22Rv1 (cell line): ENCODE data around the gene CCHCR1.

Experiments used
- ZFX ChIP-seq: fragments of 450-650 bp; IDR thresholded peaks from 2 replicates; pipeline ENCODE4 v1.6.1; 2017; ENCODE audit warnings: antibody characterized with exemption, borderline replicate concordance
- TF ChIP-seq, protein P1 (sequence below): fragments of 450-650 bp; IDR thresholded peaks from 2 replicates; pipeline ENCODE4 v1.5.1; 2017; ENCODE audit warnings: mild to moderate bottlenecking

- TF ChIP-seq, protein P1, sequence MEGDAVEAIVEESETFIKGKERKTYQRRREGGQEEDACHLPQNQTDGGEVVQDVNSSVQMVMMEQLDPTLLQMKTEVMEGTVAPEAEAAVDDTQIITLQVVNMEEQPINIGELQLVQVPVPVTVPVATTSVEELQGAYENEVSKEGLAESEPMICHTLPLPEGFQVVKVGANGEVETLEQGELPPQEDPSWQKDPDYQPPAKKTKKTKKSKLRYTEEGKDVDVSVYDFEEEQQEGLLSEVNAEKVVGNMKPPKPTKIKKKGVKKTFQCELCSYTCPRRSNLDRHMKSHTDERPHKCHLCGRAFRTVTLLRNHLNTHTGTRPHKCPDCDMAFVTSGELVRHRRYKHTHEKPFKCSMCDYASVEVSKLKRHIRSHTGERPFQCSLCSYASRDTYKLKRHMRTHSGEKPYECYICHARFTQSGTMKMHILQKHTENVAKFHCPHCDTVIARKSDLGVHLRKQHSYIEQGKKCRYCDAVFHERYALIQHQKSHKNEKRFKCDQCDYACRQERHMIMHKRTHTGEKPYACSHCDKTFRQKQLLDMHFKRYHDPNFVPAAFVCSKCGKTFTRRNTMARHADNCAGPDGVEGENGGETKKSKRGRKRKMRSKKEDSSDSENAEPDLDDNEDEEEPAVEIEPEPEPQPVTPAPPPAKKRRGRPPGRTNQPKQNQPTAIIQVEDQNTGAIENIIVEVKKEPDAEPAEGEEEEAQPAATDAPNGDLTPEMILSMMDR, result no peak
- TF ChIP-seq ZFX, result no peak
These were observed 15.8 kb upstream of the CCHCR1 start for GRCh38 chr6:31173406-31173805.
